Peyer's patch (tissue), 4 donors: ENCODE data around the gene SPNS3.

Experiments
- POLR2A ChIP-seq, 2 donors: fragments of 450-650 bp; IDR thresholded peaks; one replicate each; pipeline ENCODE4 v1.5.1; 2017; ENCODE audit warnings: antibody characterized with exemption in 2 of 2, mild to moderate bottlenecking in 2 of 2, moderate library complexity in 2 of 2
- TF ChIP-seq, protein P1 (sequence below), 6 experiments: fragments of 450-650 bp in 4 of 6; fragments of 200-600 bp in 2 of 6; sonication (generic) in 1 of 6; IDR thresholded peaks; one replicate each; pipeline ENCODE4 v1.5.1; 2017 to 2019; ENCODE audit warnings: antibody characterized with exemption in 6 of 6, mild to moderate bottlenecking in 3 of 6, moderate library complexity in 1 of 6

DNA sequence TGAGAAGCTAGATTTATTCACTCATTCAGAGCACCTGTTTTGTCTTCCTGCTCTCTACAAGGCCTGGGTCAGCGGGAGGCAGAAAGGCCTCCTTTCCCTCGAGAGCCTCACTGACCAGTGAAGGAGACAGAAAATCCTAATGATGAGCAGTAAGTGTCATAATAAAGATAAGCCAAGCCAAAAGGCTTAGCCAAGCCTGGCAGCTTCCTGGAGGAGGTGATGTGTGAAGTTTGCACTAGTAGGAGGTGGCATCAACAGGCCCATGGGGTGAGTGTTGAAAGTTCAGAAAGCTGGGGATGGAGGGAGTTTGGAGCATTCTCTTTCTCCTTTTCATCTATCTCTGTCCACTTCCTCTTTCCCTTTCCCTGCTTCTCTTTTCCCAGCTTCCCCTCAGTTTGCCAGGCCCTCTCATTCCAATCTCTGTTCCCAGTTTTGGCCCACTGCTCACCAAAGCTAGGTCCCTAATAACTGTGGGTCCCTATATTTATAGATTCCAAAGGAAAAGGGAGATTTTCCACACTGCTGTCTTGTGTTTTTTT is 16.5 kb upstream of the SPNS3 start:
- TF ChIP-seq, protein P1, sequence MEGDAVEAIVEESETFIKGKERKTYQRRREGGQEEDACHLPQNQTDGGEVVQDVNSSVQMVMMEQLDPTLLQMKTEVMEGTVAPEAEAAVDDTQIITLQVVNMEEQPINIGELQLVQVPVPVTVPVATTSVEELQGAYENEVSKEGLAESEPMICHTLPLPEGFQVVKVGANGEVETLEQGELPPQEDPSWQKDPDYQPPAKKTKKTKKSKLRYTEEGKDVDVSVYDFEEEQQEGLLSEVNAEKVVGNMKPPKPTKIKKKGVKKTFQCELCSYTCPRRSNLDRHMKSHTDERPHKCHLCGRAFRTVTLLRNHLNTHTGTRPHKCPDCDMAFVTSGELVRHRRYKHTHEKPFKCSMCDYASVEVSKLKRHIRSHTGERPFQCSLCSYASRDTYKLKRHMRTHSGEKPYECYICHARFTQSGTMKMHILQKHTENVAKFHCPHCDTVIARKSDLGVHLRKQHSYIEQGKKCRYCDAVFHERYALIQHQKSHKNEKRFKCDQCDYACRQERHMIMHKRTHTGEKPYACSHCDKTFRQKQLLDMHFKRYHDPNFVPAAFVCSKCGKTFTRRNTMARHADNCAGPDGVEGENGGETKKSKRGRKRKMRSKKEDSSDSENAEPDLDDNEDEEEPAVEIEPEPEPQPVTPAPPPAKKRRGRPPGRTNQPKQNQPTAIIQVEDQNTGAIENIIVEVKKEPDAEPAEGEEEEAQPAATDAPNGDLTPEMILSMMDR (IDR thresholded peaks at IDR 0.05): no peak
- no peak for TF ChIP-seq POLR2A (IDR thresholded peaks at IDR 0.05)
